Right lobe of liver (tissue), 4 donors: ENCODE measurements around the gene DRC7.

Experiments
- POLR2A ChIP-seq: fragments of 450-650 bp; IDR thresholded peaks from one replicate; pipeline ENCODE4 v1.6.1; 2017; ENCODE audit warnings: antibody characterized with exemption, mild to moderate bottlenecking
- TF ChIP-seq, protein P1 (sequence below), 4 donors: fragments of 200-600 bp in 3 of 4; fragments of 450-650 bp in 1 of 4; IDR thresholded peaks; one replicate each; pipeline versions ENCODE4 v1.5.1 to v1.8.0; 2016 to 2022; ENCODE audit warnings: antibody characterized with exemption in 4 of 4, mild to moderate bottlenecking in 2 of 4
- donor health status: DM: no; HTN: no; CAD: no.
- donor health status: DM: no; HTN: no; CAD: no.
- donor health status: DM: no; HTN: yes; CAD: no.

DNA sequence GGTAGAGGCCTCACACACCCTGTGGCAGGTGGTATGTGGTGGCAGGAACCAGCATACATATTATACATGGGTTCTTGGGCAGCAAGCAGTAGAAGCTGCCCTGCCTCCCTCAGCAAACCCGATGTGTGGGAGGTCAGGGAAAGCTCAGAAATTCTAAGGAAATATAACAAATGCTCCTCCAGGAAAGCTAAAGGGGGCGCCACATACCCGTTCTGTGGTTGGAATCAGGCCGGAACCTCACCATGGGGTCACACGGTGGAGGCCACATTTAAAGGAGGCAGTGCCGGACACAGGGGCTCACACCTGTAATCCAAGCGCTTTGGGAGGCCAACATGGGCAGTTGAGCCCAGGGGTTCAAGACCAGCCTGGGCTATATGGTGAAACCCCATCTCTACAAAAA lies 28.6 kb downstream of the DRC7 start:
- TF ChIP-seq, protein P1, sequence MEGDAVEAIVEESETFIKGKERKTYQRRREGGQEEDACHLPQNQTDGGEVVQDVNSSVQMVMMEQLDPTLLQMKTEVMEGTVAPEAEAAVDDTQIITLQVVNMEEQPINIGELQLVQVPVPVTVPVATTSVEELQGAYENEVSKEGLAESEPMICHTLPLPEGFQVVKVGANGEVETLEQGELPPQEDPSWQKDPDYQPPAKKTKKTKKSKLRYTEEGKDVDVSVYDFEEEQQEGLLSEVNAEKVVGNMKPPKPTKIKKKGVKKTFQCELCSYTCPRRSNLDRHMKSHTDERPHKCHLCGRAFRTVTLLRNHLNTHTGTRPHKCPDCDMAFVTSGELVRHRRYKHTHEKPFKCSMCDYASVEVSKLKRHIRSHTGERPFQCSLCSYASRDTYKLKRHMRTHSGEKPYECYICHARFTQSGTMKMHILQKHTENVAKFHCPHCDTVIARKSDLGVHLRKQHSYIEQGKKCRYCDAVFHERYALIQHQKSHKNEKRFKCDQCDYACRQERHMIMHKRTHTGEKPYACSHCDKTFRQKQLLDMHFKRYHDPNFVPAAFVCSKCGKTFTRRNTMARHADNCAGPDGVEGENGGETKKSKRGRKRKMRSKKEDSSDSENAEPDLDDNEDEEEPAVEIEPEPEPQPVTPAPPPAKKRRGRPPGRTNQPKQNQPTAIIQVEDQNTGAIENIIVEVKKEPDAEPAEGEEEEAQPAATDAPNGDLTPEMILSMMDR (IDR thresholded peaks at IDR 0.05): peak in 3 of 4 donors; percentile 17 to 37 (median 19)
- no peak for TF ChIP-seq POLR2A
